ENCODE results near the gene ZMYND8.

Gene ZMYND8

DNA sequence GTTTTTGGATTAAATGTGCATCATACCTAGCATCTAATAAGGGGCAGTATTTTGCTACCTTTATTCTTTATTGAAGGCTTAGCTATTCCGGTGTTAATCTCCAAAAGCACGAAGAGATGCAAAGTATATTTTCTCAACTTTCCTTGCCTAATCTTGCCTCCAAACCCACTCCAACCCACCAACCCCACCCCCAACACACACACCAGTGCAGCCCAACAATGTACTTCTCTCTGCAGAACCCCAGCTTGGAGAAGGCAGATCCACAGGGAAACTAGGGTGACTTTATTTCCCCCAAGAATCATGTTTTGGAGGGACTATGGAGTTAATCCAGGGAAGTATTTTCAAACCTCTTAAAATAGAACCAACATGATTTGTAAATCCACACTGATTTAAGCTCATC is 73.6 kb downstream of the ZMYND8 start:
- no peak for DNase-seq (ENCODE audit: low spot score)
- H3K36me3 ChIP-seq (replicated peaks in 1 of 2; ENCODE audit: control insufficient read depth in 2 of 2, insufficient read depth in 2 of 2, low read length in 2 of 2), result peaks cover 39 to 100% of the 10 kb centered on the region in 2 donors

DNA sequence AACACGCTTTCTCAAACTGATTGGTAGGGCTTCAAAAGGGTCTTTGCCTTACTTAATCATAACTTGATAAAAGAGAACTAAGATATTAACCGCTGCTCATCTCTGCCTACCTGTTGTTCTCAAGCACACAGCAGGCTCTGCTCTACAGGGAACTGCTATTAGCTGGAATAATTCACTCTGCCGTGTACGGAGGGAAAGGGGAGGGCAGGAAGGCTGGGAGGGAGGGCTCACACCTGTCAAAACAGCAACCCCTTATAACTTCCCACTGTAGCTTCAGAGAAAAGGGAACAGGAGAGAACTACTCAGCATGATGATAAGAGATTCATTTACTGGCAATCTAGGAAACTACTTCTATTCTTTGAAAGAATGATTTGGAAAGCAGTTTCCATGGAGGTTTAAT is 75.1 kb downstream of the ZMYND8 start:
- DNase-seq (ENCODE audit: low spot score), result no peak

More for the DNA sequence above, 73.6 kb downstream of the ZMYND8 start:
- no peak overlapping the region for H2BK5ac ChIP-seq (ENCODE audit: low read length)
- no peak overlapping the region for H2BK15ac ChIP-seq (ENCODE audit: low read length)
- no peak overlapping the region for H3K4me2 ChIP-seq (ENCODE audit: insufficient read depth, low read length, poor library complexity, severe bottlenecking)
- no peak overlapping the region for H2BK120ac ChIP-seq (ENCODE audit: low read depth, low read length)
- no CpG with 5 or more reads among the region's 2 CpGs for WGBS, 2 donors (ENCODE audit: extremely low coverage in 2 of 2, insufficient read length in 2 of 2, insufficient replicate concordance in 1 of 2)
- H3K4me1 ChIP-seq (ENCODE audit: control insufficient read depth in 2 of 2, insufficient read depth in 1 of 2, low read depth in 1 of 2, low read length in 2 of 2), result no peaks in the 10 kb centered on the region
- no peak overlapping the region for H3K9ac ChIP-seq (ENCODE audit: low read depth, low read length, poor library complexity)
- H3K4ac ChIP-seq (ENCODE audit: low read length), result no peak overlapping the region
- no peak overlapping the region for H4K91ac ChIP-seq (ENCODE audit: low read depth, low read length, poor library complexity)
- H3K23ac ChIP-seq (ENCODE audit: low read depth, low read length, poor library complexity), result no peak overlapping the region
- peaks cover 1% of the 10 kb centered on the region for H3K79me1 ChIP-seq (ENCODE audit: low read depth, low read length)
- H4K8ac ChIP-seq (ENCODE audit: low read depth, low read length), result no peak overlapping the region
- no peak overlapping the region for H3K14ac ChIP-seq (ENCODE audit: low read length)
- no peaks in the 10 kb centered on the region for H3K27me3 ChIP-seq (ENCODE audit: control insufficient read depth in 3 of 3, insufficient read depth in 3 of 3, low read depth in 1 of 3, low read length in 3 of 3)
- H3K4me3 ChIP-seq (ENCODE audit: low read length in 2 of 2), result no peak overlapping the region
- no peak overlapping the region for H2AK5ac ChIP-seq (ENCODE audit: low read depth, low read length)
- H3K9me3 ChIP-seq (replicated peaks in 1 of 2; ENCODE audit: control insufficient read depth in 2 of 2, insufficient read depth in 1 of 2, low read depth in 1 of 2, low read length in 2 of 2), result no peaks in the 10 kb centered on the region
- H2AFZ ChIP-seq (ENCODE audit: low read length), result no peak overlapping the region
- no peak overlapping the region for H3K27ac ChIP-seq (replicated peaks; ENCODE audit: low read length)
- H3K18ac ChIP-seq (ENCODE audit: low read length), result no peak overlapping the region
- no peak overlapping the region for H2BK12ac ChIP-seq (ENCODE audit: low read length)

DNA sequence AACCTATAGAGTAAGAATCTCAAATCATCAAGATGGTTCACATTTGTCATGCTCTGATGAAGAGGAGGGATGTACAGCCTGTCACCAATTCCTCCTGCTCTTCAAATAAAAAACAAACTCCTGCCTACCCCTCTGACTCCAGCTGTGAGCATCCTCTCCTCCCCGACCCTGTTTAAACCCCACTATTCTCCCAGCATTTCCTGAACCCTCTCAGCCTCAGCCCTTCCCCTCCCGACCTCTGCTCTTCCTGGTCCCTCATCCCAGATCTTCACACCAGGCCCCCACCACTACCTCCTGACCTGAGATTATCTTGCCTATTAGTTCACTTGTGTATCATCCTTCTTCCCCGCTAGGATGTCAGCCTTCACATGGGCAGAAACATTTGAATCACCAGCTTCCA is 75.8 kb downstream of the ZMYND8 start:
- no CpG with 5 or more reads among the region's 3 CpGs for WGBS, 2 donors (ENCODE audit: extremely low coverage in 2 of 2, insufficient read length in 2 of 2, insufficient replicate concordance in 1 of 2)
- no peak overlapping the region for H2BK5ac ChIP-seq (ENCODE audit: low read length)
- H3K14ac ChIP-seq (ENCODE audit: low read length), result no peak overlapping the region
- no peak overlapping the region for H3K23ac ChIP-seq (ENCODE audit: low read depth, low read length, poor library complexity)
- no peak overlapping the region for H2BK15ac ChIP-seq (ENCODE audit: low read length)
- H3K27ac ChIP-seq (replicated peaks; ENCODE audit: low read length), result no peak overlapping the region
- no peak overlapping the region for H3K9ac ChIP-seq (ENCODE audit: low read depth, low read length, poor library complexity)
- no peaks in the 10 kb centered on the region for H3K27me3 ChIP-seq (ENCODE audit: control insufficient read depth in 3 of 3, insufficient read depth in 3 of 3, low read depth in 1 of 3, low read length in 3 of 3)
- no peak for DNase-seq (ENCODE audit: low spot score)
- peaks cover 1% of the 10 kb centered on the region for H3K79me1 ChIP-seq (ENCODE audit: low read depth, low read length)
- no peak overlapping the region for H2BK12ac ChIP-seq (ENCODE audit: low read length)
- no peak overlapping the region for H3K18ac ChIP-seq (ENCODE audit: low read length)
- no peaks in the 10 kb centered on the region for H3K4me1 ChIP-seq (ENCODE audit: control insufficient read depth in 2 of 2, insufficient read depth in 1 of 2, low read depth in 1 of 2, low read length in 2 of 2)
- H3K4me2 ChIP-seq (ENCODE audit: insufficient read depth, low read length, poor library complexity, severe bottlenecking), result no peak overlapping the region
- H2AFZ ChIP-seq (ENCODE audit: low read length), result no peak overlapping the region
- H3K4ac ChIP-seq (ENCODE audit: low read length), result no peak overlapping the region
- H4K8ac ChIP-seq (ENCODE audit: low read depth, low read length), result no peak overlapping the region
- H3K4me3 ChIP-seq (ENCODE audit: low read length in 2 of 2), result no peak overlapping the region
- H2AK5ac ChIP-seq (ENCODE audit: low read depth, low read length), result no peak overlapping the region
- H4K91ac ChIP-seq (ENCODE audit: low read depth, low read length, poor library complexity), result no peak overlapping the region
- H2BK120ac ChIP-seq (ENCODE audit: low read depth, low read length), result no peak overlapping the region
- H3K36me3 ChIP-seq (replicated peaks in 1 of 2; ENCODE audit: control insufficient read depth in 2 of 2, insufficient read depth in 2 of 2, low read length in 2 of 2), result peaks cover 40 to 99% of the 10 kb centered on the region in 2 donors
- no peaks in the 10 kb centered on the region for H3K9me3 ChIP-seq (replicated peaks in 1 of 2; ENCODE audit: control insufficient read depth in 2 of 2, insufficient read depth in 1 of 2, low read depth in 1 of 2, low read length in 2 of 2)

More for the DNA sequence above, 75.1 kb downstream of the ZMYND8 start:
- Histone ChIP-seq H3K4ac (ENCODE audit: low read length) (no peak overlapping the region), H3K27ac (replicated peaks; ENCODE audit: low read length) (no peak overlapping the region), H2BK15ac (ENCODE audit: low read length) (no peak overlapping the region), H3K4me2 (ENCODE audit: insufficient read depth, low read length, poor library complexity, severe bottlenecking) (no peak overlapping the region), H3K36me3 (replicated peaks in 1 of 2; ENCODE audit: control insufficient read depth in 2 of 2, insufficient read depth in 2 of 2, low read length in 2 of 2) (peaks cover 35 to 99% of the 10 kb centered on the region in 2 donors), H4K91ac (ENCODE audit: low read depth, low read length, poor library complexity) (no peak overlapping the region), H3K23ac (ENCODE audit: low read depth, low read length, poor library complexity) (no peak overlapping the region), H2AFZ (ENCODE audit: low read length) (no peak overlapping the region), H3K9ac (ENCODE audit: low read depth, low read length, poor library complexity) (no peak overlapping the region), H2BK120ac (ENCODE audit: low read depth, low read length) (no peak overlapping the region), H2AK5ac (ENCODE audit: low read depth, low read length) (no peak overlapping the region), H2BK5ac (ENCODE audit: low read length) (no peak overlapping the region), H3K18ac (ENCODE audit: low read length) (no peak overlapping the region), H3K79me1 (ENCODE audit: low read depth, low read length) (peaks cover 1% of the 10 kb centered on the region), H3K9me3 (replicated peaks in 1 of 2; ENCODE audit: control insufficient read depth in 2 of 2, insufficient read depth in 1 of 2, low read depth in 1 of 2, low read length in 2 of 2) (no peaks in the 10 kb centered on the region), H2BK12ac (ENCODE audit: low read length) (no peak overlapping the region), H3K14ac (ENCODE audit: low read length) (no peak overlapping the region), H3K27me3 (ENCODE audit: control insufficient read depth in 3 of 3, insufficient read depth in 3 of 3, low read depth in 1 of 3, low read length in 3 of 3) (no peaks in the 10 kb centered on the region), H3K4me1 (ENCODE audit: control insufficient read depth in 2 of 2, insufficient read depth in 1 of 2, low read depth in 1 of 2, low read length in 2 of 2) (no peaks in the 10 kb centered on the region), H3K4me3 (ENCODE audit: low read length in 2 of 2) (no peak overlapping the region), H4K8ac (ENCODE audit: low read depth, low read length) (no peak overlapping the region)
- WGBS, 2 donors (ENCODE audit: extremely low coverage in 2 of 2, insufficient read length in 2 of 2, insufficient replicate concordance in 1 of 2), result no CpG with 5 or more reads among the region's 4 CpGs

DNA sequence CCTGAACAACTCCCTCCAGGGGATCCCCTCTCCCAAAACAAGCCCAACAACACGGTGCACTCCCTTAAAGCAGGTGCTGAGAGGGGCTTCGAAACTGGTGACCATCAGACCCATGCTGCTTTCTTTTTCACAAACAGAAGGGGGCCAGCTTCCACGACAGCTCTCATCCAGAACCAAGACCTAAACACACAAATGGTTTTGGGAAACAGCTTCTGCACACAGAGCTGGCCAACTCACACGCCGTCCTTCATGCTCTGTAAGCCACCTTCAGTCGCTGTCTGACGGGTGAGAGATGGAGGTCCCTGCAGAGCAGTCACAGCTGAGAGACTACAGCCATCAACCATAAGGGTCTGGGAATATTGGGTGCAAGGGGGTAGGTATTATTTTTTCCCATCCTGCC is 76.3 kb downstream of the ZMYND8 start:
- no peak overlapping the region for H3K27ac ChIP-seq (replicated peaks; ENCODE audit: low read length)
- no peak overlapping the region for H2BK120ac ChIP-seq (ENCODE audit: low read depth, low read length)
- no peak for DNase-seq (ENCODE audit: low spot score)
- H4K8ac ChIP-seq (ENCODE audit: low read depth, low read length), result no peak overlapping the region
- H3K23ac ChIP-seq (ENCODE audit: low read depth, low read length, poor library complexity), result no peak overlapping the region
- no peak overlapping the region for H2AK5ac ChIP-seq (ENCODE audit: low read depth, low read length)
- H3K18ac ChIP-seq (ENCODE audit: low read length), result no peak overlapping the region
- H3K79me1 ChIP-seq (ENCODE audit: low read depth, low read length), result peaks cover 1% of the 10 kb centered on the region
- H2BK5ac ChIP-seq (ENCODE audit: low read length), result no peak overlapping the region
- WGBS, 2 donors (ENCODE audit: extremely low coverage in 2 of 2, insufficient read length in 2 of 2, insufficient replicate concordance in 1 of 2), result no CpG with 5 or more reads among the region's 7 CpGs
- no peak overlapping the region for H2AFZ ChIP-seq (ENCODE audit: low read length)
- H3K4ac ChIP-seq (ENCODE audit: low read length), result no peak overlapping the region
- no peak overlapping the region for H3K4me2 ChIP-seq (ENCODE audit: insufficient read depth, low read length, poor library complexity, severe bottlenecking)
- H3K36me3 ChIP-seq (replicated peaks in 1 of 2; ENCODE audit: control insufficient read depth in 2 of 2, insufficient read depth in 2 of 2, low read length in 2 of 2), result peaks cover 42 to 99% of the 10 kb centered on the region in 2 donors
- H3K4me1 ChIP-seq (ENCODE audit: control insufficient read depth in 2 of 2, insufficient read depth in 1 of 2, low read depth in 1 of 2, low read length in 2 of 2), result no peaks in the 10 kb centered on the region
- no peak overlapping the region for H2BK12ac ChIP-seq (ENCODE audit: low read length)
- H4K91ac ChIP-seq (ENCODE audit: low read depth, low read length, poor library complexity), result no peak overlapping the region
- no peaks in the 10 kb centered on the region for H3K27me3 ChIP-seq (ENCODE audit: control insufficient read depth in 3 of 3, insufficient read depth in 3 of 3, low read depth in 1 of 3, low read length in 3 of 3)
- no peaks in the 10 kb centered on the region for H3K9me3 ChIP-seq (replicated peaks in 1 of 2; ENCODE audit: control insufficient read depth in 2 of 2, insufficient read depth in 1 of 2, low read depth in 1 of 2, low read length in 2 of 2)
- H2BK15ac ChIP-seq (ENCODE audit: low read length), result no peak overlapping the region
- no peak overlapping the region for H3K4me3 ChIP-seq (ENCODE audit: low read length in 2 of 2)
- H3K14ac ChIP-seq (ENCODE audit: low read length), result no peak overlapping the region
- no peak overlapping the region for H3K9ac ChIP-seq (ENCODE audit: low read depth, low read length, poor library complexity)

Data from neuronal stem cell (in vitro differentiated cells).